HG02678 (cell line): ENCODE data around the gene CFAP47.
"Not testable (repeated sequence)": the region's sequence is repeated elsewhere in the genome, so short reads cannot be mapped to it uniquely, and the experiment has no call there.

Experiments
- ATAC-seq: cut with Tn5 transposase; IDR thresholded peaks from one replicate; pipeline ENCODE4 v1.9.1; 2021; ENCODE audit warnings: mild to moderate bottlenecking, moderate library complexity; ENCODE audit not compliant: unreplicated experiment

Gene CFAP47

DNA sequence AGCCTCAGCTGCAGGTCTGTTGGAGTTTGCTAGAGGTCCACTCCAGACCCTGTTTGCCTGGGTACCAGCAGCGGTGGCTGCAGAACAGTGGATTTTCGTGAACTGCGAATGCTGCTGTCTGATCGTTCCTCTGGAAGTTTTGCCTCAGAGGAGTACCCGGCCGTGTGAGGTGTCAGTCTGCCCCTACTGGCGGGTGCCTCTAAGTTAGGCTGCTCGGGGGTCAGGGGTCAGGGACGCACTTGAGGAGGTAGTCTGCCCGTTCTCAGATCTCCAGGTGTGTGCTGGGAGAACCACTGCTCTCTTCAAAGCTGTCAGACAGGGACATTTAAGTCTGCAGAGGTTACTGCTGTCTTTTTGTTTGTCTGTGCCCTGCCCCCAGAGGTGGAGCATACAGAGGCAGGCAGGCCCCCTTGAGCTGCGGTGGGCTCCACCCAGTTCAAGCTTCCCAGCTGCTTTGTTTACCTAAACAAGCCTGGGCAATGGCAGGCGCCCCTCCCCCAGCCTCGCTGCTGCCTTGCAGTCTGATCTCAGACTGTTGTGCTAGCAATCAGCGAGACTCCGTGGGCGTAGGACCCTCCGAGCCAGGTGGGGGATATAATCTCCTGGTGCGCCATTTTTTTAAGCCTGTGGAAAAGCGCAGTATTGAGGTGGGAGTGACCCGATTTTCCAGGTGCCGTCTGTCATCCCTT is 315.4 kb downstream of the CFAP47 start:
- not testable (repeated sequence) for ATAC-seq

DNA sequence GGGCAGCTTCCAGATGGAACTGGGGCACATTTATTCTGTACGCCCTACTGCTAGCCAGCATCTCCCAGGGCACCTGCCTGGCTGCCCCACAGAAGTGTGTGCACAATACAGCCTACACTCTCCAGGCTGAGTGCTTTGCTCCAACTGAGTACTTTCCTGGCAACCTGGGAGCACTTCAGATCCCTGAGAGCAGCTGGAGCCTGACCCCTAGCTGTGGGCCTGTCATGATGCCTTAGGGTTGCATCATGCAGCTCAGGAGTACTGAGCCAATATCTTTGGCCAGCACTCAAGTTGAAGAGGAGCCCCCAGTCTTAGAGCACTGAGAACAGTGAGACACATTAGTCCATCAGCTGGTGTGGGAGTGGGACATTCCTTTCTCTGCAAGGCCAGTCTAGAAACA is 321.9 kb downstream of the CFAP47 start:
- no peak for ATAC-seq

DNA sequence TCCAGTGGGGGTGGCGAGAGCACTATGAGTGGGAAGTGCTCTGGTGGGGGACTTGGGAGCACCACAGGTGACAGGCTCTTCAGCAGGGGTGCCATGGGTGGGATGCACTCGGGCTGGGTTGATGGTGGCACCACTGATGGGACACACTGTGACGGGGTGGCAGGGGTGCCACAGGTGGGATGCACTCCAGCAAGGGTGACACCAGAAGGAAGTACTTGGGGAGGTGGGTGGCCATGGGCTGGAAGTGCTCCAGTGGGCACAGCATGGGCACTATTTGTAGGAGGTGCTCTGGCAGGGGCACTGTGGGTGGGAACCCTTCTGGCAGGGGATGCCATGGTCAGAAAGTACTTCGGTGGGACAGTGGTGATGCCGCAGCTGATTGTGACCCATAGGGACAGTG is 346.6 kb downstream of the CFAP47 start:
- no peak for ATAC-seq

DNA sequence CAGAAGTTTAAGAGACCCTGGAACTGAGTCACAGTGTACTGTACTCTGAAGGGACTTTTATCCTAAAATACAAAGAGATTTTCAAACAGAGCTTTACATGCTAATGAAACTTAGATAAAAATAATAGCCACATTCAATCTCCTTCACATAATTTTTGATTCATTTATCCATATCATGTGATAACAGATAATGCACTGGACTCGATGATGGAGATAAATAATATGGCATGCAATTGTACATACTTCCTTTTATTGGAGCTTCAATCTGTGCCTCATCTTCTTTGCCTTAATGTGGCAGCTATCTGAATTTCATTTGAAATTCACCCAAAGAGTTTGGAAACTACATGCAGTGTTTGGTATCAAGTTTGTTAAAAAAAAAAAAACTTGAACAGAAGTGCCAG is 390.6 kb downstream of the CFAP47 start:
- no peak for ATAC-seq

DNA sequence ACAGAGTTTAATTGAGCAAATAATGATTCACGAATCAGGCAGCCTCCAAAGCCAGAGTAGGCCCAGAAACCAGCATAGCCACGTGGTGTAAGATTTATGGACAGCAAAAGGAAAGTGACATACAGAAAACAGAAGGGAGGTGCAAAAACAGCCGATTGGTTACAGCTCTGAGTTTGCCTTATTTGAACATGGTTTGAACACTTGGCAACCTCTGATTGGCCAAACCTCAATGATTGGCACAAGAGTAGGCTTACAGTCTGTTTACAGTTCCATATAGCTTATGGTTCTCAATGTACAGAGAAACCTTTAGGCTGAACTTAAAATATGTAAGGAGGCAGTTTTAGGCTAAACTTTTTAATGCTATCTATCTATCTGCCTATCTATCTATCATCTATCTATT is 394.8 kb downstream of the CFAP47 start:
- ATAC-seq: no peak

DNA sequence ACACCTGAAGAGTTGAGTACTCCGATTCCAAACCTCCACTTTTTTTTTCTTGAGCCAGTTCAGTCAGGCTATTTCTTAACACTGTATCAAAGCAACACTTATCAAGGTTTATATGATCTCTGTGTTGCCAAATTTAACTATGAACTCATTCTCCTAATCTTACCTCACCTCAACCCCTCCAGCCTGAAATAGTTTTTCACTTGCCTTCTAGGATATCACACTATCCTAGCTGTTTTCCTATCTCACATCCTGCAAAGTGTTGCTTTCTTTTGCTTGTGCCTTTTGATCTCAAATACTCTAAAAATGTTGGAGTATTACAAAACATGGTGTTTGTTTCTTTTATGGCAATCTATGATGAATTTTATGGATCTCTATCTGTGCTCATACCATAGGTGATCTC is 415.0 kb downstream of the CFAP47 start:
- ATAC-seq: no peak

DNA sequence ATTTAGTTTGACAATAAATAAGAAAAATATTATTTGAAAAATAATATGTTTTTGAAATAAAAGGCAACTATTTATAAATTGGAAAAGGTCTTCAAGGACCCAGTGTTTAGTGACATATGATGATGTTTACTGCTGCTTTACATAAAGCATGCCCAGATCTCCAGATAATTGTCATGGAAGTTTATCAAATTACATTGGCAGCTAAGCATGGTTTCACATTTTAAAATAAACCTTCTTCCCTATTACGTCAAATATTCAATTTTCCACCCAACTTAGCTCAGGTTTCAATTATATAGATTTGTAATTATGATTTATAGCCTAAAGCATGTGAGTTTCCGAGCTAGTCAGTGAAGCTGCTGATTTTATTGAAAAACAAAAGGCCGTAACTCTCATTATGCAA is 417.2 kb downstream of the CFAP47 start:
- no peak for ATAC-seq

DNA sequence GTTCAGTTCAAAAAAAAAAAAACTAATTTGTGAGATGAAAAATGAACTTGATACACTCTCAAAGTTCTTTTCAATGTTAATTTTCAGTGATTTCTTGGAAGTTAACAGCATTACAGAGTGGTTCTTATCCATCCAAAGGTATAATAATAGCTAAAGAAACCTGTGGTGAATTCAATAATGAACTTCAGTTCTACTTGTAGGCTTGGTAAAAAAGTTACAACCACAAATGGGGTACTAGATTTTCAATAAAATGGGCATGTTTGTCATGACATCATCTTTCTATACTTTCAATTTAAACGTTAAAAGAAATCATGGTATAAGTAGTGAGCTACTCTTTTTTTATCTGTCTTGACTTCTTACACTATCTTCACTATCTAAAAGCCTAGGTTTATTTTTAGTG is 424.8 kb downstream of the CFAP47 start:
- ATAC-seq: no peak

DNA sequence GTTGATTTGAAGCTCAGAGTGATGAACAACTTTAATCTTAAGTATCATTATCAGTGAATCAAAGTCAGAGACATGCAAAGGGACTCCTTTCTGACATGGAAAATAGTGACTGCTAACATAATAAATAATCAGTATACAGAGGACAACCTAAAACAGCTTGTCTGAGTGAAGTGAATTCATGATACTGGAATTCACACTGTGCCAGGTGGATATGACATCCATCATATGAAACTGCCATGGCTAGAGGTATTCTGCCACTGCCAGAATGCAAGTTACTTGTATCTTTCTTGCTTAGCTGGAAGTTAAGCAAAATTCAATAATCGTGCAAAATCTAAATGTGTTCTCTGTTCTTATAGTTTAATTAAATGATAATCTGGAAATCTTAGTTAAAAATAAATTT is 429.0 kb downstream of the CFAP47 start:
- no peak for ATAC-seq

DNA sequence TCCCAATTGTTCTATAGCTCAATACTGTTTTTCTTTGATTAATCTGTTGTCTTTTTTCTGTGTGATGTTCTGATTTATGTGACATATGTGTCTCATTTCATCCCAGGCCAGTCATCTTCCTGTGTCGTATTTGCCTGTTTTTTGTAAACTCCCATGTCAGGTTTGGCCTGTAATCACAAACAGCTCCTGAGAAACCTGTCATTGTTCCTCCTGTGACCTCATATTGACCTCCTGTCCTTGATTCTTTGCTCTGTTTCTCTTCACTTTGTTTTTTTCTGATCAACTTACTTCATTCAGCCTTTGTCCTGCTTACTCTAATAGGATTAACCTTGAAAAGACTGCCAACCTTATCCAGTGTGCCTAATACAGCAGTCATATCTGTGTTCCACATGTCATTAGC is 438.3 kb downstream of the CFAP47 start:
- no peak for ATAC-seq

DNA sequence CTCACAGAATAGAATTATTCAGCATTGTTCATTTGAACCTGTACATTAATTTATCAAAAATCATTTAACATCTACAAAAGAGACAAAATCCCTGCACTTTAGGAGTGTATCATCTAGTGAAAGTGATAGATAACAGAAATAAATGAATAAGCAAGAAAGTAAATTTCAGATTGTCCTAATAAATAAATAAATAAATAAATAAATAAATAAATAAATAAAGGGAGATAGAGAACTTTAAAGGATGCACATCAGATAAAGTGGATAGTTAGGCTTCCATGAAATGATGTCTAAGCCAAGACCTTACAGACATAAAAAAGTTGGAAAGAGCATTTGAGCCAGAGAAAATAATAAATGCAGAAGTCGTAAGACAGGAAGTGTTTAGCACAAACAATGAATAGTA is 444.7 kb downstream of the CFAP47 start:
- no peak for ATAC-seq

DNA sequence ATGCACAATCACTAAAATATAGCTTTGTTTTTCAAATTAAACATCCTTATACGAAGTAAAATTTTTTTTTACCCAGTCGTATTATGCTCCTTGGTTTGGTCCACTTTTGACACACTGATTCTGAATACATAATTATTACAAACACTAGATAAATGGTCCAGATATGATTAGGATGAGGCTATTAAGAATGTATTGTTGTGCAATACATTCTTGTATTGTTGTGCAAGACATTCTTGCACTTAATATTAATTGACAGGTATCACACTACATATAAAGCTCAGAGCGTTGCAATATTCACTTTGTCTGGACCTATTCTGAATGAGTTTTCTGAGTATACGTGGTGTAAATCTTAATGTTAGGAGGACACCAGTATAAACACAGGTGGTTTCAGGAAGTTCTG is 464.0 kb downstream of the CFAP47 start:
- no peak for ATAC-seq

DNA sequence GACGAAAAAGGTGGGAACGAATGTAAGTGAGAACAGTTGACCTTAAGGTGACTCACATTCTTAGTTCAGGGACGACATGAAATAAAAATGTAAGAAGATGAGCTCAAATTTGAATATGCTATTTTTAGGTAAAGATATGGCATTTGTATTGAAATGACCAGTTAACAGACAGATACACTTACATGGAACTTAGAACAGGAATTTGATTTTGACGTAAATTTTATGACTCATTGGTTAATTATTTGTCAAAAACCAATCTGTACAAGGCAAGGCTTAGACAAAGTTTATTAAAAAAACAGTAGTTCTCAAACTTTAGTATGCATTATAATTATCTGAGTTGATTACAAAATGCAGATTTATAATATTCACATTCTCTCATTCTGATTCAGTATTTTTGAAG is 469.4 kb downstream of the CFAP47 start:
- no peak for ATAC-seq

DNA sequence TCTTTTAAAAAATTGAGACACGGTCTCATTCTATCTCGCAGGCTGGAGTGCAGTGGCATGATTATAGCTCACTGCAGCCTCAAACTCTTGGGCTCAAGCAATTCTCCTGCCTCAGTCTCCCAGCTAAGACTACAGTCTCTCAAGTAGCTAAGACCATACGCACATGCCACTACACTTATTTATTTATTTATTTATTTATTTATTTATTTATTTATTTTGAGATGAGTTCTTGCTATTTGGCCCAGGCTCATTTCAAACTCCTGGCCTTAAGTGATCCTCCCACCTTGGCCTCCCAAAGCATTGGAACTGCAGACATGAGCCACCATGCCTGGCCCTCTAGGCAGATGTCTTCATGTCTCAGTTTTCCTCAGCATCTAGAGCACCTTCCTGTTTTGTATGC is 482.2 kb downstream of the CFAP47 start:
- no peak for ATAC-seq

DNA sequence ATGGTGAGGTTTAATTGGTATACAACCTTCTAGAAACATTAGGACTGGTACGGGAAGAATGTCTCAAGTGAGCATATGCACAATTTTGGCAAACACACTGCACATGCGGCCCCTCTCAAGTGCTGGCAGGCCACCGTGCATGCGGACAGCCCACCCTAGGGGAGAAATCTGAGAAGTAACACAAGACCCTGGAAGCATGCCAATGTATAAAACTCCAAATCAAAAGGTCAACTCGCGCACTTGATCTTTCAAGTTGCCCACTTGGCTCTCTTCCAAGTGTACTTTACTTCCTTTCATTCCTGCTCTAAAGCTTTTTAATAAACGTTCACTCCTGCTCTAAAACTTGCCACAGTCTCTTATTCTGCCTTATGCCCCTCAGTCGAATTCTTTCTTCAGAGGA is 488.3 kb downstream of the CFAP47 start:
- ATAC-seq: no peak

DNA sequence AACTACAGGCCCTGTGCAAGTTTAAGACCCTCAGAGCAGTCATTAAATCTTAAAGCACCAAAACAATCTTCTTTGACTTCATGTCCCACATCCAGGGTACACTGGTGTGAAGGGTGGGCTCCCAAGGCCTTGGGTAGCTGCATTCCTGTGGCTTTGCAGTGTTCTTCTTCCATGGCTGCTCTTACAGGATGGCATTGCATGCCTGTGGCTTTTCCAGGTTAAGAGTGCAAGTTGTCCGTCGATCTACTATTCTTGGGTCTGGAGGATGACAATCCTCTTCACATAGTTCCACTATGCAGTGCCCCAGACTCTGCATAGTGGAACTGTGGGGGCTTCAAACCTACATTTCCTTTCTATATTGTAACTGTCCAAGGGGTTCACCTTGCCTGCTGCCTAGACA is 494.5 kb downstream of the CFAP47 start:
- no peak for ATAC-seq

DNA sequence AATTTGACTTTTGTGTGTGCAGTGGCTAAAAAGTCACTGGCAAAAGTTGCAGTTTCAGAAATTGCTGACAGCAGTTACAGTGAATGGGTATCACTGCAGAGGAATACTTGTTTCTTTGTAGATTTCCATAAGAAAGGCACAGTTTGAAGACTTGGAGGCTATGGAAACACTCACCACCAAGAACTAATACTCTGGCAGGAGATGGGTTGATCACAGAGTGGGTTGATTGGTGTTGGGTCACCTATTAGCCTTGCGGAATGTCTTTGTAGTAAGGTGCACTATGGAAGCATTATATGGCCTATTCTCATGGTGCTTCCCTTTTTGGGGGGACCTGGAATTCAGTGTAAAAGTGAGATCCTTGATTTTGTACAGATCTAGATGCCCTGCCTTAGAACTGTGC is 502.8 kb downstream of the CFAP47 start:
- ATAC-seq: no peak

DNA sequence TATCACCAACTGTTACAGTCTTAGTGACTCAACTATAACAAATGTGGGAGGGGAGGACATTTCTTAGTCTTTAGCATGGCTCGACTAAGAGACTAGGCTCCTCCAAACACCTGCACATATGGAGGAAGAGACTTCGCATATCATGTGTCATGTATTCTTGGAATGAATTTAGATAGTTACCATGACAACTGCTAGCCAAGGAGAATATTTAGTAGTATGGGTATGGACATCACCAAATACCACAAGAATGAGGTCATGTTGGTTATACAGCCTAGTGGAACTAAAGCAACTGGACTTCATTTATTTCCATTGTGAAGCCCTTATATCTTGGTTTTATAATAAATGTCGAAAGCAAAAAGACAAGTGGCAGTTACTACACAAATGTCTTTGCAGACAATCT is 512.3 kb downstream of the CFAP47 start:
- no peak for ATAC-seq

DNA sequence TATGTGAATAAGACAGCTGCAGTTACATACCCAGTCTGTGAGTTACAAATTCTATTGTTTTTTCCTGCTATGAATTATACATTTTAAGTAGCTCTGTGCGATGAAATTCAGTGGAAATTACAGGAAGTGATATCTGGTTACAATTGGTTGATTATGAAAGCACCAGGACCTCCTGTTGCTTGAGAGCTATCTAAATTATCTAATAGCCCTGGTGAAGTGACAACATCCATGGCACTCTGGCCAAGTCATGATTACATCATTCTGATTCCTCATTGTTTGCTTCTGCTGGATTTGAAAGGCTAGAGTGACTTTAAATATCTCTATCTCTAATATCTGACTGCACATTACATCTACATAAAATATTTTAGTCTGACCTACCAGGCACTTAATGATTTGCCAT is 515.0 kb downstream of the CFAP47 start:
- no peak for ATAC-seq
